Endothelial cell of umbilical vein (primary cell): ENCODE measurements around the gene FGF19. TPM values are rescaled to one million over a fixed set of nuclear protein-coding genes. Genes with fewer than 3 reads are reported as not detected.

Experiments
- BruUV-seq: library from RNA; stranded (reverse); fragments of 400-500 nt; replicated peaks from 2 replicates; lab custom pipeline; 2021; lab: Mats Ljungman, UMichigan
- CTCF ChIA-PET: fragments of 300-600, 350-600 bp; sonication (Branson Sonifier 250); formaldehyde crosslinking; loops from one replicate; lab custom pipeline; 2021; ENCODE audit warnings: antibody characterized with exemption, inconsistent platforms; lab: Charles Lee
- POLR2A ChIA-PET: fragments of 300-600, 350-600 bp; sonication (Branson Sonifier 250); formaldehyde crosslinking; loops from one replicate; lab custom pipeline; 2021; ENCODE audit warnings: antibody characterized with exemption, inconsistent platforms; lab: Charles Lee
- DNase-seq: peaks from one replicate; pipeline ENCODE4 v3.0.0-alpha.2; 2011; ENCODE audit warnings: low read depth, low spot score
- FAIRE-seq: peaks from 2 replicates; lab custom pipeline; 2011; peaks lifted over from hg19 to GRCh38; lab: Jason Lieb, UNC
- H2AFZ ChIP-seq: 2 replicates; pipeline ENCODE4 v1.6.0; 2012; ENCODE audit warnings: low read depth, low read length, control low read depth, inconsistent platforms
- H3K27ac ChIP-seq: 2 replicates; pipeline ENCODE4 v1.5.1; 2011; ENCODE audit warnings: low read depth, mild to moderate bottlenecking, control low read depth, low read length, moderate library complexity; ENCODE audit not compliant: insufficient read depth
- H3K27me3 ChIP-seq, 2 experiments: 2 replicates each; pipeline versions ENCODE4 v1.6.0 to v1.6.1; 2011; ENCODE audit warnings: low read length in 2 of 2, mixed read lengths in 1 of 2; ENCODE audit not compliant: control insufficient read depth in 2 of 2, insufficient read depth in 2 of 2
- H3K36me3 ChIP-seq, 2 experiments: 2 replicates in 1 of 2; 3 replicates in 1 of 2; pipeline ENCODE4 v1.5.1; 2011; ENCODE audit warnings: low read length in 2 of 2, mild to moderate bottlenecking in 1 of 2, moderate library complexity in 1 of 2; ENCODE audit not compliant: control insufficient read depth in 2 of 2, insufficient read depth in 2 of 2; ENCODE audit errors: extremely low read depth in 1 of 2
- H3K4me1 ChIP-seq: 3 replicates; pipeline ENCODE4 v1.5.1; 2011; ENCODE audit warnings: mild to moderate bottlenecking, low read length; ENCODE audit not compliant: control insufficient read depth, insufficient read depth; ENCODE audit errors: extremely low read depth
- H3K4me2 ChIP-seq: 2 replicates; pipeline ENCODE4 v1.6.1; 2011; ENCODE audit warnings: low read length, control low read depth, mixed read lengths; ENCODE audit not compliant: insufficient read depth
- H3K4me3 ChIP-seq, 3 experiments: fragments of 200-600 bp in 1 of 3; sonication (generic), shearing (Covaris generic) in 1 of 3; replicated peaks in 1 of 3; 2 replicates each; pipeline ENCODE4 v1.5.1; 2011 to 2016; ENCODE audit warnings: control low read depth in 3 of 3, low read length in 3 of 3, mild to moderate bottlenecking in 2 of 3, inconsistent platforms in 1 of 3, low read depth in 1 of 3, moderate library complexity in 1 of 3; ENCODE audit not compliant: insufficient read depth in 1 of 3
- H3K79me2 ChIP-seq: 2 replicates; pipeline ENCODE4 v1.6.0; 2012; ENCODE audit warnings: low read length, inconsistent platforms; ENCODE audit not compliant: control insufficient read depth, insufficient read depth
- H3K9ac ChIP-seq: replicated peaks from 2 replicates; pipeline ENCODE3; 2011; ENCODE audit warnings: low read length, control low read depth; ENCODE audit not compliant: insufficient read depth; ENCODE audit errors: extremely low read depth
- H3K9me1 ChIP-seq: replicated peaks from 3 replicates; pipeline ENCODE4 v1.6.0; 2011; ENCODE audit warnings: mild to moderate bottlenecking, low read length; ENCODE audit not compliant: control insufficient read depth, insufficient read depth; ENCODE audit errors: extremely low read depth
- H3K9me3 ChIP-seq: replicated peaks from 2 replicates; pipeline ENCODE4 v1.5.1; 2012; ENCODE audit warnings: low read length, inconsistent platforms; ENCODE audit not compliant: control insufficient read depth, insufficient read depth
- H4K20me1 ChIP-seq: replicated peaks from 2 replicates; pipeline ENCODE3; 2011; ENCODE audit warnings: mild to moderate bottlenecking, low read length; ENCODE audit not compliant: control insufficient read depth, insufficient read depth; ENCODE audit errors: extremely low read depth
- CTCF ChIP-seq, 2 donors: IDR thresholded peaks; 1 replicate in 1 of 2; 2 replicates in 1 of 2; pipeline ENCODE4 v1.5.1; 2011; ENCODE audit warnings: low read length in 2 of 2, mild to moderate bottlenecking in 2 of 2, moderate library complexity in 2 of 2, control low read depth in 1 of 2, inconsistent platforms in 1 of 2, low read depth in 1 of 2; ENCODE audit not compliant: insufficient read depth in 1 of 2; ENCODE audit errors: extremely low read depth in 1 of 2
- EZH2 ChIP-seq: IDR thresholded peaks from 2 replicates; pipeline ENCODE4 v1.6.1; 2012; ENCODE audit warnings: borderline replicate concordance, low read depth, mild to moderate bottlenecking, moderate library complexity, low read length, inconsistent platforms; ENCODE audit not compliant: severe bottlenecking
- FOS ChIP-seq: IDR thresholded peaks from 2 replicates; pipeline ENCODE4 v1.6.1; 2011; ENCODE audit warnings: mild to moderate bottlenecking, low read length, moderate library complexity, borderline replicate concordance; ENCODE audit not compliant: insufficient read depth
- GATA2 ChIP-seq: IDR thresholded peaks from 2 replicates; pipeline ENCODE4 v1.7.0; 2011; ENCODE audit warnings: low read depth, mild to moderate bottlenecking, moderate library complexity, mixed read lengths, low read length; ENCODE audit not compliant: insufficient read length, insufficient read depth
- JUN ChIP-seq: IDR thresholded peaks from 2 replicates; pipeline ENCODE4 v1.6.1; 2011; ENCODE audit warnings: borderline replicate concordance, low read depth; ENCODE audit not compliant: insufficient read length, insufficient read depth
- MAX ChIP-seq: IDR thresholded peaks from 2 replicates; pipeline ENCODE4 v1.6.1; 2011; ENCODE audit not compliant: insufficient read depth, insufficient read length
- MYC ChIP-seq: IDR thresholded peaks from one replicate; pipeline ENCODE4 v1.6.1; 2011; ENCODE audit warnings: mild to moderate bottlenecking, low read depth, low read length
- POLR2A ChIP-seq: IDR thresholded peaks from 2 replicates; pipeline ENCODE4 v1.6.1; 2012; ENCODE audit warnings: low read depth, mild to moderate bottlenecking, control low read depth, low read length
- POLR2AphosphoS5 ChIP-seq: IDR thresholded peaks from 2 replicates; pipeline ENCODE4 v1.6.1; 2012; ENCODE audit warnings: low read depth, mild to moderate bottlenecking, control low read depth, low read length, moderate library complexity; ENCODE audit not compliant: insufficient read depth
- dilution Hi-C: fragments of 300-500 bp; cut with MboI; formaldehyde crosslinking; loops from one replicate; pipeline ENCODE4 v1.15.0; 2019; ENCODE audit warnings: low sequenced_read_pairs; ENCODE audit not compliant: extremely low pct_ligation_motif_present
- intact Hi-C: fragments of 100-400 bp; cut with micrococcal nuclease; formaldehyde crosslinking; loops from one replicate; pipeline ENCODE4 v1.10.0; 2022
- polyA plus RNA-seq, 4 experiments: library from polyadenylated mRNA; depleted of rRNA in 3 of 4; stranded (reverse) in 3 of 4; unstranded in 1 of 4; fragments of >200 nt; gene quantifications; 2 replicates each; pipeline versions ENCODE4 v1.2.1 to v1.2.3, GENCODE V29; 2011 to 2012; ENCODE audit warnings: missing spikeins in 1 of 4
- total RNA-seq: library from RNA; stranded (reverse); gene quantifications from 2 replicates; pipeline ENCODE4 v1.2.3, GENCODE V29; 2021

The FGF19 gene
- total and polyA plus RNA-seq, 2 donors (not counting 3 experiments of a cell fraction or from before 2014, with no cell fraction given): 0.03 TPM; not detected in 1

GRCh38 chr11:69752890-69753289, 49.1 kb upstream of the FGF19 start:
- TF ChIP-seq POLR2A: no peak
- no peak for TF ChIP-seq FOS
- no peak for TF ChIP-seq CTCF (IDR thresholded peaks at IDR 0.05; ENCODE audit: extremely low read depth in 1 of 2, insufficient read depth in 1 of 2, low read depth in 1 of 2, low read length in 2 of 2)
- no peak for TF ChIP-seq MYC
- no peak for TF ChIP-seq POLR2AphosphoS5
- TF ChIP-seq JUN: no peak
- no peak for TF ChIP-seq MAX
- TF ChIP-seq GATA2: no peak
- no peak for TF ChIP-seq EZH2
- Histone ChIP-seq H3K79me2 (no peaks in the 10 kb centered on the region), H3K9ac (no peak overlapping the region), H3K9me3 (no peaks in the 10 kb centered on the region), H3K27me3 (no peaks in the 10 kb centered on the region), H3K27ac (no peak overlapping the region), H3K4me3 (no peak overlapping the region), H3K4me1 (no peaks in the 10 kb centered on the region), H4K20me1 (no peaks in the 10 kb centered on the region), H3K36me3 (no peaks in the 10 kb centered on the region), H2AFZ (no peak overlapping the region), H3K9me1 (no peaks in the 10 kb centered on the region), H3K4me2 (no peak overlapping the region)
- CTCF ChIA-PET: no interaction called here
- dilution Hi-C loops: no loop called here
- POLR2A ChIA-PET: no interaction called here
- intact Hi-C loops: no loop called here
- DNase-seq (no peak), FAIRE-seq (no peak)
- BruUV-seq: no TSS peak
